Keratinocyte (primary cell): ENCODE results near the gene CAPZB. TPM values are rescaled to one million over a fixed set of nuclear protein-coding genes. Genes with fewer than 3 reads are reported as not detected.

ENCODE experiments used
- DNase-seq: peaks from one replicate; pipeline ENCODE4 v3.0.0-alpha.2; 2011; ENCODE audit warnings: low read depth, missing footprints, low spot score
- FAIRE-seq: peaks from 2 replicates; lab custom pipeline; 2011; peaks lifted over from hg19 to GRCh38; lab: Jason Lieb, UNC
- H2AFZ ChIP-seq: 2 replicates; pipeline ENCODE4 v1.6.0; 2012; ENCODE audit warnings: low read length, control low read depth, inconsistent platforms; ENCODE audit not compliant: control insufficient read depth
- H3K27ac ChIP-seq: 2 replicates; pipeline ENCODE4 v1.5.1; 2011; ENCODE audit warnings: low read length; ENCODE audit not compliant: control insufficient read depth, insufficient read depth
- H3K27me3 ChIP-seq: 3 replicates; pipeline ENCODE4 v1.6.0; 2011; ENCODE audit warnings: low read length; ENCODE audit not compliant: control insufficient read depth, insufficient read depth; ENCODE audit errors: extremely low read depth
- H3K36me3 ChIP-seq, 2 experiments: 2 replicates in 1 of 2; 3 replicates in 1 of 2; pipeline ENCODE4 v1.5.1; 2011; ENCODE audit warnings: low read length in 2 of 2, mild to moderate bottlenecking in 1 of 2; ENCODE audit not compliant: control insufficient read depth in 2 of 2, insufficient read depth in 2 of 2; ENCODE audit errors: extremely low read depth in 1 of 2
- H3K4me1 ChIP-seq: 3 replicates; pipeline ENCODE4 v1.5.1; 2011; ENCODE audit warnings: low read length; ENCODE audit not compliant: control insufficient read depth, insufficient read depth; ENCODE audit errors: extremely low read depth
- H3K4me2 ChIP-seq: 3 replicates; pipeline ENCODE4 v1.6.0; 2011; ENCODE audit warnings: low read depth, low read length; ENCODE audit not compliant: control insufficient read depth, insufficient read depth; ENCODE audit errors: extremely low read depth
- H3K4me3 ChIP-seq, 3 experiments: fragments of 200-600 bp in 1 of 3; sonication (generic) in 1 of 3; 2 replicates in 2 of 3; 3 replicates in 1 of 3; pipeline ENCODE4 v1.5.1; 2011 to 2016; ENCODE audit warnings: low read length in 3 of 3, mild to moderate bottlenecking in 3 of 3, control low read depth in 2 of 3, inconsistent platforms in 1 of 3, low read depth in 1 of 3, mixed read lengths in 1 of 3, mixed run types in 1 of 3, moderate library complexity in 1 of 3; ENCODE audit not compliant: control insufficient read depth in 2 of 3, insufficient read depth in 2 of 3; ENCODE audit errors: extremely low read depth in 1 of 3
- H3K79me2 ChIP-seq: 2 replicates; pipeline ENCODE4 v1.6.0; 2012; ENCODE audit warnings: low read length; ENCODE audit not compliant: control insufficient read depth, insufficient read depth
- H3K9ac ChIP-seq: 3 replicates; pipeline ENCODE4 v1.6.0; 2011; ENCODE audit warnings: low read length; ENCODE audit not compliant: control insufficient read depth, insufficient read depth; ENCODE audit errors: extremely low read depth
- H3K9me1 ChIP-seq: 3 replicates; pipeline ENCODE4 v1.6.0; 2011; ENCODE audit warnings: low read length; ENCODE audit not compliant: control insufficient read depth, insufficient read depth; ENCODE audit errors: extremely low read depth
- H3K9me3 ChIP-seq: 2 replicates; pipeline ENCODE4 v1.5.1; 2012; ENCODE audit warnings: low read depth, low read length; ENCODE audit not compliant: control insufficient read depth
- H4K20me1 ChIP-seq: 3 replicates; pipeline ENCODE4 v1.6.0; 2011; ENCODE audit warnings: low read length; ENCODE audit not compliant: control insufficient read depth, insufficient read depth; ENCODE audit errors: extremely low read depth
- CTCF ChIP-seq, 3 experiments: IDR thresholded peaks in 1 of 3; conservative IDR thresholded peaks in 1 of 3; optimal IDR thresholded peaks in 1 of 3; 2 replicates in 2 of 3; 3 replicates in 1 of 3; pipeline versions ENCODE3 to v1.5.1; 2011; ENCODE audit warnings: low read length in 3 of 3, mild to moderate bottlenecking in 3 of 3, moderate library complexity in 2 of 3, control low read depth in 1 of 3, inconsistent platforms in 1 of 3; ENCODE audit not compliant: insufficient read depth in 2 of 3; ENCODE audit errors: extremely low read depth in 1 of 3
- EZH2 ChIP-seq: IDR thresholded peaks from one replicate; pipeline ENCODE4 v1.6.1; 2012; ENCODE audit warnings: inconsistent platforms, mild to moderate bottlenecking, low read length, moderate library complexity
- dilution Hi-C: fragments of 300-500 bp; cut with MboI; formaldehyde crosslinking; loops from one replicate; pipeline ENCODE4 v1.7.0; 2020; ENCODE audit warnings: low sequenced_read_pairs; ENCODE audit not compliant: extremely low pct_ligation_motif_present
- polyA plus RNA-seq, 5 experiments: library from polyadenylated mRNA; depleted of rRNA in 3 of 5; stranded (reverse) in 3 of 5; stranded (forward) in 1 of 5; unstranded in 1 of 5; fragments of >200 nt; gene quantifications; 1 replicate in 1 of 5; 2 replicates in 3 of 5; 3 replicates in 1 of 5; pipeline versions ENCODE4 v1.2.1 to v1.2.3, GENCODE V29; 2011 to 2012; ENCODE audit warnings: missing spikeins in 2 of 5, low read depth in 1 of 5, low replicate concordance in 1 of 5

Gene CAPZB
- polyA plus RNA-seq, 1 donor (not counting 4 experiments of a cell fraction or from before 2014, with no cell fraction given): 193 TPM

DNA sequence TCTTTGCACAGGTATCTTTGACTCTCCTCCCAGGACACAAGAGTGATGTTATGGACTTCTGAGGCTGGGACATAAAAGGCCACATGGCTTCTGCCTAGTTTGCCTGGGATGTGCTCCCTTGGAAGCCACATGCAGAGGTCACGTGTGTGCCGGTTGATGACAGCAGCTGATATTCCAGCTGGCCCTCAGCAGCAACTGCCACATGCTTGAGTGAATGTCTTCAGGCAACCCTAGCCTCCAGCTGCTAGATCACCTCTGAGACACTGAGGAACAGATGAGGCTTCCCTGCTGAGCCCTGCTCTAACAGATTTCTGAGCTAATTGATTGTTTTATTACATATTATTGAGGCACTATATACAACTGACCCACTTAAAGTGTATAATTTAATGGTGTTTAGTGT lies 185.1 kb downstream of the CAPZB start:
- TF ChIP-seq CTCF (optimal IDR thresholded peaks at IDR 0.05 in 1 of 3, IDR thresholded peaks at IDR 0.05 in 1 of 3, conservative IDR thresholded peaks at IDR 0.05 in 1 of 3; ENCODE audit: extremely low read depth in 1 of 3, insufficient read depth in 2 of 3, low read length in 3 of 3) (no peak), EZH2 (no peak)
- Histone ChIP-seq H3K4me2 (no peak overlapping the region), H3K27ac (no peak overlapping the region), H3K27me3 (no peaks in the 10 kb centered on the region), H3K4me1 (no peaks in the 10 kb centered on the region), H4K20me1 (no peaks in the 10 kb centered on the region), H3K9ac (no peak overlapping the region), H3K36me3 (peaks cover 0 to 11% of the 10 kb centered on the region in 2 experiments), H2AFZ (no peak overlapping the region), H3K79me2 (no peaks in the 10 kb centered on the region), H3K4me3 (no peak overlapping the region), H3K9me3 (no peaks in the 10 kb centered on the region), H3K9me1 (no peaks in the 10 kb centered on the region)
- no peak for FAIRE-seq
- dilution Hi-C loops: no loop called here
- DNase-seq: no peak

GRCh38 chr1:19294638-19295037 lies 190.7 kb downstream of the CAPZB start:
- TF ChIP-seq EZH2 (no peak), CTCF (optimal IDR thresholded peaks at IDR 0.05 in 1 of 3, IDR thresholded peaks at IDR 0.05 in 1 of 3, conservative IDR thresholded peaks at IDR 0.05 in 1 of 3; ENCODE audit: extremely low read depth in 1 of 3, insufficient read depth in 2 of 3, low read length in 3 of 3) (no peak)
- dilution Hi-C loops: no loop called here
- H3K9ac ChIP-seq: no peak overlapping the region
- H3K4me3 ChIP-seq: no peak overlapping the region
- no peak overlapping the region for H3K27ac ChIP-seq
- H3K9me3 ChIP-seq: peaks cover 3% of the 10 kb centered on the region
- no peaks in the 10 kb centered on the region for H3K36me3 ChIP-seq
- FAIRE-seq (no peak), DNase-seq (no peak)
- no peaks in the 10 kb centered on the region for H3K4me1 ChIP-seq
- H3K4me2 ChIP-seq: no peak overlapping the region
- no peak overlapping the region for H2AFZ ChIP-seq
- no peaks in the 10 kb centered on the region for H4K20me1 ChIP-seq
- H3K79me2 ChIP-seq: no peaks in the 10 kb centered on the region
- no peaks in the 10 kb centered on the region for H3K27me3 ChIP-seq
- H3K9me1 ChIP-seq: no peaks in the 10 kb centered on the region
